ENCODE data around the gene GLMP. TPM values are rescaled to one million over a fixed set of nuclear protein-coding genes. Genes with fewer than 3 reads are reported as not detected.

Gene GLMP
- total RNA-seq, 1 experiment from 2014 or later: 60.2 TPM

- TF ChIP-seq TCF7L2 (IDR thresholded peaks at IDR 0.05; ENCODE audit: low read depth, low read length) (no peak), REST (IDR thresholded peaks at IDR 0.05; ENCODE audit: insufficient read depth in 1 of 2, low read depth in 2 of 2, low read length in 1 of 2) (no peak), SIN3A (IDR thresholded peaks at IDR 0.05; ENCODE audit: borderline replicate concordance, insufficient read depth, low read depth, low read length) (no peak), CTCF (IDR thresholded peaks at IDR 0.05) (no peak), POLR2AphosphoS5 (IDR thresholded peaks at IDR 0.05; ENCODE audit: low read depth, low read length) (no peak)
- ChIA-PET CTCF (no interaction called here), POLR2A (no interaction called here)
- Histone ChIP-seq H3K4me3 (ENCODE audit: low read depth in 2 of 2, low read length in 2 of 2) (peak within 1 kb of the TSS; percentile 75 to 92), H3K27ac (ENCODE audit: low read length) (peak within 1 kb of the TSS; percentile 98), H3K9me3 (ENCODE audit: control insufficient read depth, insufficient read depth, low read depth, low read length) (no peaks in the 10 kb centered on the region), H3K27me3 (ENCODE audit: control insufficient read depth, insufficient read depth, low read length) (no peaks in the 10 kb centered on the region), H3K4me1 (ENCODE audit: control insufficient read depth, insufficient read depth, low read length) (peaks cover 14% of the 10 kb centered on the region), H3K36me3 (ENCODE audit: control insufficient read depth, insufficient read depth, low read length) (peaks cover 11% of the 10 kb centered on the region)
- intact Hi-C loops (cut with micrococcal nuclease; ENCODE audit: unreplicated experiment) (no loop called here), in situ Hi-C loops (cut with HindIII; ENCODE audit: low pct_unique_long_range_greater_than_20kb, low sequenced_read_pairs) (no loop called here)
- no peak for ATAC-seq
- DNase-seq (ENCODE audit: low read depth, low spot score): no peak
- BruUV-seq (replicated peaks): no TSS peak
Observed at GRCh38 chr1:156284112-156284511, 11.4 kb downstream of the GLMP start, which contains the start of gene TMEM79. Gene TMEM79 (plus strand): TSS chr1:156284325. CDS start chr1:156285227, 902 bp downstream.

GRCh38 chr1:156283521-156283920, 12.0 kb downstream of the GLMP start:
- Histone ChIP-seq H3K9me3 (ENCODE audit: control insufficient read depth, insufficient read depth, low read depth, low read length) (no peaks in the 10 kb centered on the region), H3K27me3 (ENCODE audit: control insufficient read depth, insufficient read depth, low read length) (no peaks in the 10 kb centered on the region), H3K4me3 (ENCODE audit: low read depth in 2 of 2, low read length in 2 of 2) (peak overlapping the region; percentile 75 to 92), H3K36me3 (ENCODE audit: control insufficient read depth, insufficient read depth, low read length) (peaks cover 17% of the 10 kb centered on the region), H3K27ac (ENCODE audit: low read length) (peak overlapping the region; percentile 98), H3K4me1 (ENCODE audit: control insufficient read depth, insufficient read depth, low read length) (peaks cover 14% of the 10 kb centered on the region)
- TF ChIP-seq POLR2AphosphoS5 (IDR thresholded peaks at IDR 0.05; ENCODE audit: low read depth, low read length): no peak
- TF ChIP-seq REST (IDR thresholded peaks at IDR 0.05; ENCODE audit: insufficient read depth in 1 of 2, low read depth in 2 of 2, low read length in 1 of 2): no peak
- TF ChIP-seq SIN3A (IDR thresholded peaks at IDR 0.05; ENCODE audit: borderline replicate concordance, insufficient read depth, low read depth, low read length): no peak
- no peak for TF ChIP-seq TCF7L2 (IDR thresholded peaks at IDR 0.05; ENCODE audit: low read depth, low read length)
- no peak for TF ChIP-seq CTCF (IDR thresholded peaks at IDR 0.05)
- BruUV-seq (replicated peaks): no TSS peak
- ChIA-PET CTCF (no interaction called here), POLR2A (interaction anchor here (0.5 kb wide), 1 partner anchor 18 kb away, joined by 4 read pairs; no protein-coding TSS in a partner anchor)
- DNase-seq (ENCODE audit: low read depth, low spot score) (no peak), ATAC-seq (no peak)
- in situ Hi-C loops (cut with HindIII; ENCODE audit: low pct_unique_long_range_greater_than_20kb, low sequenced_read_pairs): no loop called here
- intact Hi-C loops (cut with micrococcal nuclease; ENCODE audit: unreplicated experiment): no loop called here
